ENCODE results near the gene DACH1.

DACH1 gene

GRCh38 chr13:71754407-71754974 lies 112.5 kb downstream of the DACH1 start:
- no peaks in the 10 kb centered on the region for H3K4me1 Mint-ChIP-seq (ENCODE audit: low read depth)

GRCh38 chr13:71752775-71753513 lies 114.1 kb downstream of the DACH1 start:
- no peak for DNase-seq
- Mint-ChIP-seq H3K4me3 (no peak overlapping the region), H3K27me3 (no peaks in the 10 kb centered on the region), H3K4me1 (ENCODE audit: low read depth) (no peaks in the 10 kb centered on the region), H3K27ac (no peak overlapping the region), H3K36me3 (ENCODE audit: low read depth) (no peaks in the 10 kb centered on the region), H3K9me3 (peaks cover 3% of the 10 kb centered on the region)

More at GRCh38 chr13:71754407-71754974, 112.5 kb downstream of the DACH1 start:
- peaks cover 3% of the 10 kb centered on the region for H3K9me3 Mint-ChIP-seq
- H3K4me3 Mint-ChIP-seq, result no peak overlapping the region
- no peaks in the 10 kb centered on the region for H3K36me3 Mint-ChIP-seq (ENCODE audit: low read depth)
- DNase-seq, result no peak
- no peak overlapping the region for H3K27ac Mint-ChIP-seq
- H3K27me3 Mint-ChIP-seq, result no peaks in the 10 kb centered on the region

- Mint-ChIP-seq H3K4me1 (ENCODE audit: low read depth) (no peaks in the 10 kb centered on the region), H3K27me3 (no peaks in the 10 kb centered on the region), H3K4me3 (no peak overlapping the region), H3K36me3 (ENCODE audit: low read depth) (no peaks in the 10 kb centered on the region), H3K27ac (no peak overlapping the region), H3K9me3 (peaks cover 3% of the 10 kb centered on the region)
- no peak for DNase-seq
These were observed 115.9 kb downstream of the DACH1 start for GRCh38 chr13:71751073-71751472.

- H3K27ac Mint-ChIP-seq, result no peak overlapping the region
- H3K36me3 Mint-ChIP-seq (ENCODE audit: low read depth), result no peaks in the 10 kb centered on the region
- H3K4me1 Mint-ChIP-seq (ENCODE audit: low read depth), result no peaks in the 10 kb centered on the region
- no peak overlapping the region for H3K4me3 Mint-ChIP-seq
- no peaks in the 10 kb centered on the region for H3K27me3 Mint-ChIP-seq
- no peak for DNase-seq
- no peaks in the 10 kb centered on the region for H3K9me3 Mint-ChIP-seq
These were observed 136.7 kb downstream of the DACH1 start for GRCh38 chr13:71730267-71730666.

GRCh38 chr13:71729441-71729840 lies 137.6 kb downstream of the DACH1 start:
- no peak overlapping the region for H3K27ac Mint-ChIP-seq
- DNase-seq, result no peak
- H3K36me3 Mint-ChIP-seq (ENCODE audit: low read depth), result no peaks in the 10 kb centered on the region
- no peaks in the 10 kb centered on the region for H3K9me3 Mint-ChIP-seq
- no peaks in the 10 kb centered on the region for H3K4me1 Mint-ChIP-seq (ENCODE audit: low read depth)
- H3K4me3 Mint-ChIP-seq, result no peak overlapping the region
- H3K27me3 Mint-ChIP-seq, result no peaks in the 10 kb centered on the region

- H3K4me3 Mint-ChIP-seq, result no peak overlapping the region
- H3K27ac Mint-ChIP-seq, result no peak overlapping the region
- no peak for DNase-seq
- no peaks in the 10 kb centered on the region for H3K4me1 Mint-ChIP-seq (ENCODE audit: low read depth)
- no peaks in the 10 kb centered on the region for H3K36me3 Mint-ChIP-seq (ENCODE audit: low read depth)
- H3K9me3 Mint-ChIP-seq, result no peaks in the 10 kb centered on the region
- no peaks in the 10 kb centered on the region for H3K27me3 Mint-ChIP-seq
These were observed 139.3 kb downstream of the DACH1 start for GRCh38 chr13:71727662-71728061.

GRCh38 chr13:71727042-71727441 lies 140.0 kb downstream of the DACH1 start:
- H3K36me3 Mint-ChIP-seq (ENCODE audit: low read depth), result no peaks in the 10 kb centered on the region
- DNase-seq, result no peak
- H3K27me3 Mint-ChIP-seq, result no peaks in the 10 kb centered on the region
- no peak overlapping the region for H3K4me3 Mint-ChIP-seq
- H3K4me1 Mint-ChIP-seq (ENCODE audit: low read depth), result no peaks in the 10 kb centered on the region
- H3K27ac Mint-ChIP-seq, result no peak overlapping the region
- H3K9me3 Mint-ChIP-seq, result no peaks in the 10 kb centered on the region

GRCh38 chr13:71722206-71722605 lies 144.8 kb downstream of the DACH1 start:
- no peaks in the 10 kb centered on the region for H3K4me1 Mint-ChIP-seq (ENCODE audit: low read depth)
- no peak for DNase-seq
- no peak overlapping the region for H3K4me3 Mint-ChIP-seq
- no peak overlapping the region for H3K27ac Mint-ChIP-seq
- no peaks in the 10 kb centered on the region for H3K9me3 Mint-ChIP-seq
- no peaks in the 10 kb centered on the region for H3K27me3 Mint-ChIP-seq
- no peaks in the 10 kb centered on the region for H3K36me3 Mint-ChIP-seq (ENCODE audit: low read depth)

- H3K4me1 Mint-ChIP-seq (ENCODE audit: low read depth), result no peaks in the 10 kb centered on the region
- no peak for DNase-seq
- H3K27me3 Mint-ChIP-seq, result no peaks in the 10 kb centered on the region
- H3K27ac Mint-ChIP-seq, result no peak overlapping the region
- no peak overlapping the region for H3K4me3 Mint-ChIP-seq
- H3K36me3 Mint-ChIP-seq (ENCODE audit: low read depth), result no peaks in the 10 kb centered on the region
- H3K9me3 Mint-ChIP-seq, result no peaks in the 10 kb centered on the region
These were observed 145.9 kb downstream of the DACH1 start for GRCh38 chr13:71721104-71721503.

GRCh38 chr13:71718931-71719330 lies 148.1 kb downstream of the DACH1 start:
- Mint-ChIP-seq H3K36me3 (ENCODE audit: low read depth) (no peaks in the 10 kb centered on the region), H3K27ac (no peak overlapping the region), H3K4me1 (ENCODE audit: low read depth) (no peaks in the 10 kb centered on the region), H3K9me3 (no peaks in the 10 kb centered on the region), H3K27me3 (no peaks in the 10 kb centered on the region), H3K4me3 (no peak overlapping the region)
- no peak for DNase-seq

- DNase-seq, result no peak
- no peak overlapping the region for H3K4me3 Mint-ChIP-seq
- H3K4me1 Mint-ChIP-seq (ENCODE audit: low read depth), result no peaks in the 10 kb centered on the region
- no peaks in the 10 kb centered on the region for H3K9me3 Mint-ChIP-seq
- no peaks in the 10 kb centered on the region for H3K27me3 Mint-ChIP-seq
- no peak overlapping the region for H3K27ac Mint-ChIP-seq
- H3K36me3 Mint-ChIP-seq (ENCODE audit: low read depth), result no peaks in the 10 kb centered on the region
These were observed 152.1 kb downstream of the DACH1 start for GRCh38 chr13:71714802-71715375.

- Mint-ChIP-seq H3K27ac (no peak overlapping the region), H3K27me3 (no peaks in the 10 kb centered on the region), H3K4me1 (ENCODE audit: low read depth) (no peaks in the 10 kb centered on the region), H3K4me3 (no peak overlapping the region), H3K36me3 (ENCODE audit: low read depth) (no peaks in the 10 kb centered on the region), H3K9me3 (no peaks in the 10 kb centered on the region)
- DNase-seq, result no peak
These were observed 153.9 kb downstream of the DACH1 start for GRCh38 chr13:71712988-71713653.

- Mint-ChIP-seq H3K27ac (no peak overlapping the region), H3K27me3 (no peaks in the 10 kb centered on the region), H3K36me3 (ENCODE audit: low read depth) (no peaks in the 10 kb centered on the region), H3K9me3 (peaks cover 2% of the 10 kb centered on the region), H3K4me3 (no peak overlapping the region), H3K4me1 (ENCODE audit: low read depth) (no peaks in the 10 kb centered on the region)
- no peak for DNase-seq
These were observed 162.3 kb downstream of the DACH1 start for GRCh38 chr13:71704656-71705055.

- DNase-seq, result no peak
- Mint-ChIP-seq H3K9me3 (peaks cover 2% of the 10 kb centered on the region), H3K27me3 (no peaks in the 10 kb centered on the region), H3K27ac (no peak overlapping the region), H3K4me3 (no peak overlapping the region), H3K36me3 (ENCODE audit: low read depth) (no peaks in the 10 kb centered on the region), H3K4me1 (ENCODE audit: low read depth) (no peaks in the 10 kb centered on the region)
These were observed 163.9 kb downstream of the DACH1 start for GRCh38 chr13:71703138-71703537.

GRCh38 chr13:71702253-71702652 lies 164.8 kb downstream of the DACH1 start:
- Mint-ChIP-seq H3K4me1 (ENCODE audit: low read depth) (no peaks in the 10 kb centered on the region), H3K27me3 (no peaks in the 10 kb centered on the region), H3K36me3 (ENCODE audit: low read depth) (no peaks in the 10 kb centered on the region), H3K27ac (no peak overlapping the region), H3K9me3 (peaks cover 2% of the 10 kb centered on the region), H3K4me3 (no peak overlapping the region)
- no peak for DNase-seq

Data from activated T-cell treated with anti-CD3 and anti-CD28 coated beads, Interleukin-2, amount 50 U/mL, for 24 hours (primary cell).